ENCODE data around the gene URM1.
A peak's percentile ranks its signal among the peaks of the same experiment; 100 is the strongest.

URM1 gene

GRCh38 chr9:128362774-128363173 is 8.4 kb upstream of the URM1 start:
- TF ChIP-seq CTCF (conservative IDR thresholded peaks at IDR 0.05; ENCODE audit: low read depth, low read length), result no peak
- H3K4me3 ChIP-seq (ENCODE audit: low read length), result no peak overlapping the region
- DNase-seq (ENCODE audit: low read depth), result no peak

- no peak for TF ChIP-seq CTCF (conservative IDR thresholded peaks at IDR 0.05; ENCODE audit: low read depth, low read length)
- H3K4me3 ChIP-seq (ENCODE audit: low read length), result no peak overlapping the region
- DNase-seq (ENCODE audit: low read depth), result no peak
Measured at GRCh38 chr9:128365525-128365924, 5.6 kb upstream of the URM1 start.

- no peak for DNase-seq (ENCODE audit: low read depth)
- no peak for TF ChIP-seq CTCF (conservative IDR thresholded peaks at IDR 0.05; ENCODE audit: low read depth, low read length)
- no peak overlapping the region for H3K4me3 ChIP-seq (ENCODE audit: low read length)
Measured at GRCh38 chr9:128369024-128369706, 2.0 kb upstream of the URM1 start.

GRCh38 chr9:128370367-128370751 is 815 bp upstream of the URM1 start:
- no peak for DNase-seq (ENCODE audit: low read depth)
- TF ChIP-seq CTCF (conservative IDR thresholded peaks at IDR 0.05; ENCODE audit: low read depth, low read length), result no peak
- peak overlapping the region; percentile 82 for H3K4me3 ChIP-seq (ENCODE audit: low read length)

- H3K4me3 ChIP-seq (ENCODE audit: low read length), result peak overlapping the region; percentile 82
- TF ChIP-seq CTCF (conservative IDR thresholded peaks at IDR 0.05; ENCODE audit: low read depth, low read length), result no peak
- DNase-seq (ENCODE audit: low read depth), result no peak
Measured at GRCh38 chr9:128371630-128372117, 500 bp downstream of the URM1 start.

GRCh38 chr9:128372188-128372641 is 1.0 kb downstream of the URM1 start:
- TF ChIP-seq CTCF (conservative IDR thresholded peaks at IDR 0.05; ENCODE audit: low read depth, low read length), result no peak
- DNase-seq (ENCODE audit: low read depth), result no peak
- peak overlapping the region; percentile 82 for H3K4me3 ChIP-seq (ENCODE audit: low read length)

- no peak for DNase-seq (ENCODE audit: low read depth)
- TF ChIP-seq CTCF (conservative IDR thresholded peaks at IDR 0.05; ENCODE audit: low read depth, low read length), result no peak
Measured at GRCh38 chr9:128372784-128373183, 1.6 kb downstream of the URM1 start.

More at GRCh38 chr9:128372784-128373183, 1.6 kb downstream of the URM1 start:
- H3K4me3 ChIP-seq (ENCODE audit: low read length), result no peak overlapping the region
